SIG-M5 treated with dmso at 0.1 percent for 504 hours (cell line): ENCODE measurements around the gene VAMP1.
"Not testable (repeated sequence)": the region's sequence is repeated elsewhere in the genome, so short reads cannot be mapped to it uniquely, and the experiment has no call there.

ENCODE experiments used
- DNase-seq: peaks from one replicate; lab custom pipeline; 2025; ENCODE audit not compliant: unreplicated experiment; lab: John Stamatoyannopoulos, UW

The VAMP1 gene

GRCh38 chr12:6470375-6471163 lies at the start of gene VAMP1:
Gene VAMP1, minus strand, starts transcription at chr12:6470677. Its CDS starts 146 bp downstream, at chr12:6470531.
- peak; percentile 98 for DNase-seq

DNA sequence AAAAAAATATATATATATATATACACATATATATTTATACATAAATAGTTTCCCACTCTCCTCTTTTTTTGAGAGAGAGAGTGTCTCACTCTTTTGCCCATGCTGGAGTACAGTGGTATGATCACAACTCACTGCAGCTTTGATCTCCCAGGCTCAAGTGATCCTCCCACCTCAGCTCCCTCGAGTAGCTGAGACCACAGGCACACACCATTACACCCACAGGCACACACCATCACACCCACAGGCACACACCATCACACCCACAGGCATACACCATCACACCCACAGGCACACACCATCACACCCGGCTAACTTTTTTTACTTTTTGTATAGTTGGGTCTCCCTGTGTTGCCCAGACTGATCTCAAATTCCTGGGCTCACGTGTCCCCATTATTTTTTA lies 49.7 kb upstream of the VAMP1 start:
- DNase-seq, result no peak

GRCh38 chr12:6508087-6508486 lies 37.6 kb upstream of the VAMP1 start:
- no peak for DNase-seq

- no peak for DNase-seq
These were observed 36.9 kb upstream of the VAMP1 start for GRCh38 chr12:6507102-6507998.

GRCh38 chr12:6500466-6500865 lies 30.0 kb upstream of the VAMP1 start:
- DNase-seq, result no peak

DNA sequence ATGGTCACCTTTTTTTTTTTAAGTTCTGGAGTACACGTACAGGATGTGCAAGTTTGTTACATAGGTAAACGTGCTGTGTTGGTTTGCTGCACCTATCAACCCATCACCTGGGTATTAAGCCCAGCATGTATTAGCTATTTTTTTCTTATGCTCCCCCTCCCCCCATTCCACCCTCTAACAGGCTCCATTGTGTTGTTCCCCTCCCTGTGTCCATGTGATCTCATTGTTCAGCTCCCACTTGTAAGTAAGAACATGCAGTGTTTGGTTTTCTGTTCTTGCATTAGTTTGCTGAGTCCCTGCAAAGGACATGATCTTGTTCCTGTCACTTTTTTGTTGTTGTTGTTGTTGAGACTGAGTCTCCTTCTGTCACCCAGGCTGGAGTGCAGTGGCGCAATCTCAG lies 26.8 kb upstream of the VAMP1 start:
- DNase-seq, result not testable (repeated sequence)

GRCh38 chr12:6494968-6495367 lies 24.5 kb upstream of the VAMP1 start:
- peak; percentile 41 for DNase-seq

GRCh38 chr12:6494258-6494743 lies 23.8 kb upstream of the VAMP1 start:
- DNase-seq, result no peak

DNA sequence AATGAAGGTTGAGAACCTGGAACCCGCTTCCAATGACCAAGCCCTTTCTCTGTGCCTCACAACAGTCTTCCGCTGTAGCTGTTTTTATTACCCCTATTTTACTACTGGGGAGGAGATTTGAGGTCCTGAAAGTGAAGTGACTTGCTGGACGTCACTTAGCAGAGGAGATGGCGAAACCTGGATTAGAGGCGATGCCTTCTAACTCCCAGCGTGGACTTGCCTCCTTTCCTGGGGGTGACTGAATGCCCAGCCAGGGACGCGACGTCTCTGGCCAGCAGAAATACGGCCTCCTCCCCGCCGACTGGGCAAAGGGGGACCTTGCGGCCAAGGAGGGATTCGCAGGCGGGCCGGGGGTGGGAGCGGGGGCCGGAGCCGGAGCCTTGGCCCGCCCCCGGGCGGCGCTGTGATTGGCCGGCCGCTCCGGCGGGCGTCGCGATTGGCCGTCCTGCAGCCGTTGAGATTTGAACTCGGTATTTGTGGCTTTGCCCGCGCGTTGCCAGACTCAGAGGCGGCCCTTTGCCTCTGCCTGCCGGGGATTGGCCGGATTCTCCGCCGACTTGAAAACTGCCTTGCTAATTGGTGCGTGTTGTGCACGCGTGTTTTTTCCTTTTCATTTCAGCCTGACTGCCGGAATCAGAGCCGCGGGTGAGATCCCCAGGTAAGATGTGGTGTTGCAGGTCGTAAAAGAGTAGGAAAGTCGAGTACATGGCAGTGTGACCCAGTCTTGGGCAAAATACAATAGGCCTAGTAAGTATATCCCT lies 23.2 kb upstream of the VAMP1 start, which contains the start of gene NCAPD2:
NCAPD2 (plus strand) TSS at position 606 of the 761 bp plus-strand sequence. CDS start 997 bp downstream, outside the sequence.
- DNase-seq, result peak; percentile 98

DNA sequence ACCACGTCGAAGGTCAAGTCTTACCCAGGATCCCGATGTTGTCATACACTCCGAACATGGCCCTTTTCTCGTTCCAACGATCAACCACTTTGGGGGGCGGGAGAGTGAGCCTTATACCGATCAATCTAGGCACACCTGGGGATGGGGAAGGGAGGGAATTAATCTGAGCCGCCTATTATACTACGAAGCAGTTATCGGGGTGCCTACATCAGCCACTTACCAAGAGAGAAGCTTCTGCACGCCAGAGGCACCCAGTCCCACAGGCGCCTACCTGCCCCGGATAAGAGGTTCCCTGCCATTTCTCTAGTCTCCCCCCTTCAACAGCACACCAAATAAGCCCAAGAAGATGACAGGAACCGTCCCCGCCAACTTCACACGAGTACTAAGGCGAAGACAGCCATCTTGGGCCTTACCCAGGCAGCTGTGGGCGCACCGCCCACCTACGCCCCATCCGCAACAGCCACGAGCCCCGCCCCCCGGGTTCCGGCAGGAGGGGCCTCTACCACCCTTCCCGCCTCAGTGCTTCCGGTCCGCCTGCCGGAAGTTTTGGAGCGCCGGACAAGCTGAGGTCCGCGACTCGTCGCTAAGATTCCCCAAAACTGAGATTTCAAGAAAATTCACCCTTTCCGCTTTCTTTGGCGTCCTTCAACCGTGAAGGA lies 22.5 kb upstream of the VAMP1 start, which contains the start of gene MRPL51:
MRPL51 (minus strand) TSS at position 425 of the 659 bp plus-strand sequence; CDS start at position 299, 126 bp downstream.
- peak; percentile 95 for DNase-seq

- not testable (repeated sequence) for DNase-seq
These were observed 20.2 kb upstream of the VAMP1 start for GRCh38 chr12:6490673-6491072.

DNA sequence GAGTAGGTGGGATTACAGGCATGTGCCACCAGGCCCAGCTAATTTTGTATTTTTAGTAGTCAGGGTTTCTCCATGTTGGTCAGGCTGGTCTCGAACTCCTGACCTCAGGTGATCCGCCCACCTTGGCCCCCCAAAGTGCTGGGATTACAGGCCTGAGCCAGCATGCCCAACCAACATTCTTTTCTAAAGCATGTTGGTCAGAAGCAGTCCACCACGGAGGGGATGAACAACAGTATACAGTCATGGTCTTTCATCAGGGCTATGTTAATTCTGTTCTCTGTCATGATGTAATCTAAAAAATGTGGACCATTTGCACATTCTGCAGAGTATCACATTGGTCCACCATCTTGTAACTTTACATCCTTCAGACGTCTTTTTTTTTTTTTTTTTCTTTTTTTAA lies 19.0 kb upstream of the VAMP1 start:
- no peak for DNase-seq

DNA sequence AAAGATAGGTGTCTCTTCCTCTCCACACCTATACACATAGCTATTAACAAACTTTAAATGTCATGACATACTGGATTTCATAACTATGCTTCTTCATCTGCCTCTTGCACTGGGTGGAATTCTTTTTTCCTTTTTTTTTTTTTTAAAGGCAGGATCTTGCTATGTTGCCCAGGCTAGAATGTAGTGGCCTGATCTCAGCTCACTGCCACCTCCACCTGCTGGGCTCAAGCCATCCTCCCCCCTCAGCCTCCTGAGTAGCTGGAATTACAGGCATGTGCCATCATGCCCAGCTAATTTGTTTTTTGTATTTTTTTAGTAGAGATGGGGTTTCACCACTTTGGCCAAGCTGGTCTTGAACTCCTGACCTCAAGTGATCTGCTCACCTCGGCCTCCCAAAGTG lies 17.8 kb upstream of the VAMP1 start:
- no peak for DNase-seq

DNA sequence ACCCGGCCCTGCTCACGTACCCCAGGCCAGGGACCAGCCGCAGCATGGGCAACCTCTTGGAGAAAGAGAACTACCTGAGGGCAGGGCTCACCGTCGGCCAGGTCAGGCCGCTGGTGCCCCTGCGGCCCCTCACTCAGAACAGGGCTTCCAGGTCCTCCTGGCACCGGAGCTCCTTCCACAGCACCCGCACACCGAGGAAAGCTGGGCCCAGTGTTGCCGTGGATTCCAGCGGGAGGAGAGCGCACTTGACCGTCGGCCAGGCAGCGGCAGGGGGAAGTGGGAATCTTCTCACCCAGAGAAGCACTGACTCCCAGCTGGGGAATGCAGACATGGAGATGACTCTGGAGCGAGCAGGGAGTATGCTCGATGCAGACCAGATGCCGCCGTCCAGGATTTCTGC lies 7.9 kb upstream of the VAMP1 start:
- no peak for DNase-seq

DNA sequence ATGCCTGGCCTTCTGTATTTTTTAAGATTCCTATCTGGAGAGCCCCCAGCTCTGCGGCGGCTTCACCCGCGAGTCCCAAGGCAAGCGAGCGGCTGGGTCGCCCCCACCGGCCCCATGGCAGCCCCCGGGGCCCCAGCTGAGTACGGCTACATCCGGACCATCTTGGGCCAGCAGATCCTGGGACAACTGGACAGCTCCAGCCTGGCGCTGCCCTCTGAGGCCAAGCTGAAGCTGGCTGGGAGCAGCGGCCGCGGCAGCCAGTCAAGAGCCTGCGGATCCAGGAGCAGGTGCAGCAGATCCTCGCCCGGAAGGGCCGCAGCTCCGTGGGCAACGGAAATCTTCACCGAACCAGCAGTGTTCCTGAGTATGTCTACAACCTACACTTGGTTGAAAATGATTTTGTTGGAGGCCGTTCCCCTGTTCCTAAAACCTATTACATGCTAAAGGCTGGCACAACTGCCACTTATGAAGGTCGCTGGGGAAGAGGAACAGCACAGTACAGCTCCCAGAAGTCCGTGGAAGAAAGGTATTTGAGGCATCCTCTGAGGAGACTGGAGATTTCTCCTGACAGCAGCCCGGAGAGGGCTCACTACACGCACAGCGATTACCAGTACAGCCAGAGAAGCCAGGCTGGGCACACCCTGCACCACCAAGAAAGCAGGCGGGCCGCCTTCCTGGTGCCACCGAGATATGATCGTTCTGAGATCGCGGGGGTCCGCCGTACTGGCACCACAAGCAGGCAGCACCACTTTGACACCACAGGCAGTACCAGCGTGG lies 7.3 kb upstream of the VAMP1 start:
- not testable (repeated sequence) for DNase-seq

- DNase-seq, result no peak
These were observed 6.0 kb upstream of the VAMP1 start for GRCh38 chr12:6476489-6476888.

GRCh38 chr12:6475233-6475975 lies 4.9 kb upstream of the VAMP1 start:
- DNase-seq, result not testable (repeated sequence)

- no peak for DNase-seq
These were observed 2.0 kb upstream of the VAMP1 start for GRCh38 chr12:6472491-6472890.

DNA sequence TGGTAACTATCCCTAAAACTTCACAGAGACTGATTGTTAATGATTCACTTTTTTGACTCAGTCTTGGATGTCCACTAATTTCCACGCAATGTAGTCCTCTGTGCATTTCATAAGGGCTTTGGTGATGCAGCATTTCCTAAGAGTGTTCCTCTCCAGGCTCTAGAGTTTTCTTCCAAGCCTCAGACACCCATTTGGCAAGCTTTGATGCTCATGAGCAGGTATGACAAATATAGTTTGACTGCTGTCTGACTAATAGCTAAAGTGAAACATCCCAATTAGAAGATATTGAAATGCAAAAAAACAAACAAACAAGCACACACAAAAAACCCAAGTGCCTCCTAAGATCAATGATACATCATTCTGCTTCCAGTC lies 1.5 kb upstream of the VAMP1 start:
- no peak for DNase-seq
